ENCODE data around the gene CHST15.

The CHST15 gene

GRCh38 chr10:124086097-124086710 lies 7.2 kb downstream of the CHST15 start:
- CTCF ChIA-PET = interaction anchor here (0.5 to 1.2 kb wide), 3 partner anchors 92 to 318 kb away, joined by 3 to 5 read pairs (median 4); no protein-coding TSS in a partner anchor
- no peak for TF ChIP-seq CTCF (conservative IDR thresholded peaks at IDR 0.05; ENCODE audit: low read depth)
- DNase-seq (ENCODE audit: low spot score) = no peak
- POLR2A ChIA-PET (ENCODE audit: low non-redundant PET) = no interaction called here
- H3K27ac ChIP-seq = peak overlapping the region; percentile 16

- peak overlapping the region; percentile 16; the same call in 1 of the 2 replicates for H3K27ac ChIP-seq
- ChIA-PET POLR2A (ENCODE audit: low non-redundant PET) (no interaction called here), CTCF (interaction anchor here (0.5 kb wide), 1 partner anchor 299 kb away, joined by 5 read pairs; no protein-coding TSS in a partner anchor)
- DNase-seq (ENCODE audit: low spot score) = no peak
- no peak for TF ChIP-seq CTCF (conservative IDR thresholded peaks at IDR 0.05; ENCODE audit: low read depth)
These were observed 7.7 kb downstream of the CHST15 start for GRCh38 chr10:124085680-124086079.

GRCh38 chr10:124084708-124085107 lies 8.7 kb downstream of the CHST15 start:
- ChIA-PET CTCF (interaction anchor here (0.6 kb wide), 2 partner anchors 335 to 787 kb away, joined by 4 to 5 read pairs; no protein-coding TSS in a partner anchor), POLR2A (ENCODE audit: low non-redundant PET) (no interaction called here)
- H3K27ac ChIP-seq = no peak overlapping the region
- no peak for TF ChIP-seq CTCF (conservative IDR thresholded peaks at IDR 0.05; ENCODE audit: low read depth)
- DNase-seq (ENCODE audit: low spot score) = no peak

- H3K27ac ChIP-seq = peak overlapping the region; percentile 4; the same call in 1 of the 2 replicates
- ChIA-PET CTCF (interaction anchor here (0.6 to 0.8 kb wide), 2 partner anchors 11 to 787 kb away, joined by 3 to 5 read pairs; no protein-coding TSS in a partner anchor), POLR2A (ENCODE audit: low non-redundant PET) (no interaction called here)
- no peak for DNase-seq (ENCODE audit: low spot score)
- TF ChIP-seq CTCF (conservative IDR thresholded peaks at IDR 0.05; ENCODE audit: low read depth) = no peak
These were observed 9.5 kb downstream of the CHST15 start for GRCh38 chr10:124083740-124084397.

- no peak for DNase-seq (ENCODE audit: low spot score)
- ChIA-PET POLR2A (ENCODE audit: low non-redundant PET) (no interaction called here), CTCF (interaction anchor here (0.5 to 0.8 kb wide), 2 partner anchors 11 to 692 kb away, joined by 3 to 4 read pairs; no protein-coding TSS in a partner anchor)
- no peak overlapping the region for H3K27ac ChIP-seq
- TF ChIP-seq CTCF (conservative IDR thresholded peaks at IDR 0.05; ENCODE audit: low read depth) = no peak
These were observed 10.2 kb downstream of the CHST15 start for GRCh38 chr10:124083047-124083739.

- TF ChIP-seq CTCF (conservative IDR thresholded peaks at IDR 0.05; ENCODE audit: low read depth) = no peak
- ChIA-PET POLR2A (ENCODE audit: low non-redundant PET) (no interaction called here), CTCF (interaction anchor here (0.8 kb wide), 1 partner anchor 43 kb away, joined by 3 read pairs; no protein-coding TSS in a partner anchor)
- no peak overlapping the region for H3K27ac ChIP-seq
- no peak for DNase-seq (ENCODE audit: low spot score)
These were observed 10.8 kb downstream of the CHST15 start for GRCh38 chr10:124082555-124082954.
